Astrocyte (in vitro differentiated cells and primary cell): ENCODE results near the gene MAN2A1. TPM values are rescaled to one million over a fixed set of nuclear protein-coding genes. Genes with fewer than 3 reads are reported as not detected.

ENCODE experiments used
- DNase-seq: peaks from one replicate; pipeline ENCODE4 v3.0.0-alpha.2; 2010; ENCODE audit warnings: low read depth
- FAIRE-seq: peaks from 2 replicates; lab custom pipeline; 2011; peaks lifted over from hg19 to GRCh38; lab: Jason Lieb, UNC
- H2AFZ ChIP-seq: 2 replicates; pipeline ENCODE4 v1.6.0; 2012; ENCODE audit warnings: low read depth, low read length, inconsistent platforms
- H3K27ac ChIP-seq: 2 replicates; pipeline ENCODE4 v1.5.1; 2011; ENCODE audit warnings: low read depth, low read length, inconsistent platforms
- H3K27me3 ChIP-seq: 2 replicates; pipeline ENCODE4 v1.6.0; 2011; ENCODE audit warnings: low read length, inconsistent platforms; ENCODE audit not compliant: insufficient read depth
- H3K36me3 ChIP-seq: 2 replicates; pipeline ENCODE4 v1.5.1; 2011; ENCODE audit warnings: low read length, inconsistent platforms; ENCODE audit not compliant: insufficient read depth
- H3K4me1 ChIP-seq: 2 replicates; pipeline ENCODE4 v1.5.1; 2011; ENCODE audit warnings: low read length, inconsistent platforms; ENCODE audit not compliant: insufficient read depth
- H3K4me2 ChIP-seq: 2 replicates; pipeline ENCODE4 v1.6.0; 2012; ENCODE audit warnings: low read length, inconsistent platforms
- H3K4me3 ChIP-seq: 2 replicates; pipeline ENCODE4 v1.5.1; 2011; ENCODE audit warnings: low read depth, mild to moderate bottlenecking, low read length, inconsistent platforms; ENCODE audit not compliant: insufficient read depth
- H3K79me2 ChIP-seq: 2 replicates; pipeline ENCODE4 v1.6.0; 2012; ENCODE audit warnings: mild to moderate bottlenecking, low read length, inconsistent platforms; ENCODE audit not compliant: insufficient read depth
- H3K9ac ChIP-seq: 2 replicates; pipeline ENCODE4 v1.6.0; 2012; ENCODE audit warnings: mild to moderate bottlenecking, low read length, inconsistent platforms
- H3K9me3 ChIP-seq: 2 replicates; pipeline ENCODE4 v1.5.1; 2012; ENCODE audit warnings: low read depth, mild to moderate bottlenecking, low read length, inconsistent platforms; ENCODE audit not compliant: insufficient read depth
- H4K20me1 ChIP-seq: 2 replicates; pipeline ENCODE4 v1.6.0; 2012; ENCODE audit warnings: low read length, inconsistent platforms; ENCODE audit not compliant: insufficient read depth
- H3K27ac Mint-ChIP-seq: one replicate; pipeline ENCODE4 v1.8.0; 2021; ENCODE audit warnings: mild to moderate bottlenecking, mixed read lengths; ENCODE audit not compliant: unreplicated experiment
- H3K27me3 Mint-ChIP-seq: one replicate; pipeline ENCODE4 v1.8.0; 2021; ENCODE audit warnings: low read depth, mixed read lengths; ENCODE audit not compliant: unreplicated experiment
- H3K36me3 Mint-ChIP-seq: one replicate; pipeline ENCODE4 v1.8.0; 2021; ENCODE audit warnings: low read depth, mixed read lengths; ENCODE audit not compliant: unreplicated experiment
- H3K4me1 Mint-ChIP-seq: one replicate; pipeline ENCODE4 v1.8.0; 2021; ENCODE audit warnings: low read depth, mixed read lengths; ENCODE audit not compliant: unreplicated experiment
- H3K4me3 Mint-ChIP-seq: one replicate; pipeline ENCODE4 v1.8.0; 2021; ENCODE audit warnings: mild to moderate bottlenecking, moderate library complexity, mixed read lengths; ENCODE audit not compliant: unreplicated experiment
- H3K9me3 Mint-ChIP-seq: one replicate; pipeline ENCODE4 v1.8.0; 2021; ENCODE audit warnings: mild to moderate bottlenecking, mixed read lengths; ENCODE audit not compliant: unreplicated experiment
- EZH2 ChIP-seq: IDR thresholded peaks from 2 replicates; pipeline ENCODE4 v1.6.1; 2012; ENCODE audit warnings: mild to moderate bottlenecking, low read length, inconsistent platforms; ENCODE audit not compliant: insufficient read depth
- total RNA-seq: library from RNA; stranded (reverse); gene quantifications from 2 replicates; pipeline ENCODE4 v1.2.1, GENCODE V29; 2021
- TF ChIP-seq, protein P1 (sequence below): IDR thresholded peaks from 2 replicates; pipeline ENCODE4 v1.5.1; 2011; ENCODE audit warnings: low read depth, mild to moderate bottlenecking, inconsistent platforms, low read length, moderate library complexity; ENCODE audit not compliant: insufficient read depth

Gene MAN2A1
- total RNA-seq, 1 donor from 2014 or later = 109 TPM

DNA sequence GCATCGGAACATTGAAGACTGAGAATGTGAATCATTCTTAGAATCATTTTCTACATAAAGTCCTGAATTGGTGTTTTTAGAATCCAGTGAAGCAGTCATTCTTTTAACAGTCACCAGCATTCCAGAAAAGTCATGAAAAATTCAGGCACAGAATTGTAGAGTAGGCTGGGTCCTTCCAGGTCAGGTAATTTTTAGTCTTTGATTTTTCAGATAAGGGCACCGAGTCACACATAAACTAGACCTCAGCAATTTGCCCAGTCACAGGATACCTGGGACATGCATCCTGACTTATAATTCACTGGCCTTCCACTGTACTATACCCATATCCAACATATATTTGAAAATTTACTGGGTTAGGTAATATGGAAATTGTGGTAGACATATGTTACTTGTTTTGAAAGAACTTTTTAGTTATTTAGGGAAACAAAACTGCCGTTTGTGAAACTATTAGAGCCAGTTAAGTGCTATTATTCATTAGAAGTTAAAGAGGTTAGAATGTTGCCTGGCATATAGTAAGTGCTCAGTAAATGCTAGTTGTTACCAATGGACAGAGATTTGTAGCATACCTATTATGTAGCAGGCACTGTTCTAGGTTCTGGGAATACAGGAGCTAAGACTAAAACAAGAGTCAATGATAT lies 10.9 kb downstream of the MAN2A1 start:
- Histone ChIP-seq H3K36me3 (no peaks in the 10 kb centered on the region), H3K9me3 (no peaks in the 10 kb centered on the region), H2AFZ (no peak overlapping the region), H3K27ac (no peak overlapping the region), H4K20me1 (peaks cover 71% of the 10 kb centered on the region), H3K4me3 (no peak overlapping the region), H3K79me2 (peaks cover 99% of the 10 kb centered on the region), H3K27me3 (no peaks in the 10 kb centered on the region), H3K4me2 (no peak overlapping the region), H3K9ac (no peak overlapping the region), H3K4me1 (no peaks in the 10 kb centered on the region)
- FAIRE-seq (no peak), DNase-seq (no peak)
- peaks cover 51% of the 10 kb centered on the region for H3K4me1 Mint-ChIP-seq
- no peaks in the 10 kb centered on the region for H3K9me3 Mint-ChIP-seq
- H3K4me3 Mint-ChIP-seq = no peak overlapping the region
- no peak overlapping the region for H3K27ac Mint-ChIP-seq
- no peaks in the 10 kb centered on the region for H3K27me3 Mint-ChIP-seq
- TF ChIP-seq EZH2 = no peak
- TF ChIP-seq, protein P1, sequence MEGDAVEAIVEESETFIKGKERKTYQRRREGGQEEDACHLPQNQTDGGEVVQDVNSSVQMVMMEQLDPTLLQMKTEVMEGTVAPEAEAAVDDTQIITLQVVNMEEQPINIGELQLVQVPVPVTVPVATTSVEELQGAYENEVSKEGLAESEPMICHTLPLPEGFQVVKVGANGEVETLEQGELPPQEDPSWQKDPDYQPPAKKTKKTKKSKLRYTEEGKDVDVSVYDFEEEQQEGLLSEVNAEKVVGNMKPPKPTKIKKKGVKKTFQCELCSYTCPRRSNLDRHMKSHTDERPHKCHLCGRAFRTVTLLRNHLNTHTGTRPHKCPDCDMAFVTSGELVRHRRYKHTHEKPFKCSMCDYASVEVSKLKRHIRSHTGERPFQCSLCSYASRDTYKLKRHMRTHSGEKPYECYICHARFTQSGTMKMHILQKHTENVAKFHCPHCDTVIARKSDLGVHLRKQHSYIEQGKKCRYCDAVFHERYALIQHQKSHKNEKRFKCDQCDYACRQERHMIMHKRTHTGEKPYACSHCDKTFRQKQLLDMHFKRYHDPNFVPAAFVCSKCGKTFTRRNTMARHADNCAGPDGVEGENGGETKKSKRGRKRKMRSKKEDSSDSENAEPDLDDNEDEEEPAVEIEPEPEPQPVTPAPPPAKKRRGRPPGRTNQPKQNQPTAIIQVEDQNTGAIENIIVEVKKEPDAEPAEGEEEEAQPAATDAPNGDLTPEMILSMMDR = no peak
- peaks cover 2% of the 10 kb centered on the region for H3K36me3 Mint-ChIP-seq

DNA sequence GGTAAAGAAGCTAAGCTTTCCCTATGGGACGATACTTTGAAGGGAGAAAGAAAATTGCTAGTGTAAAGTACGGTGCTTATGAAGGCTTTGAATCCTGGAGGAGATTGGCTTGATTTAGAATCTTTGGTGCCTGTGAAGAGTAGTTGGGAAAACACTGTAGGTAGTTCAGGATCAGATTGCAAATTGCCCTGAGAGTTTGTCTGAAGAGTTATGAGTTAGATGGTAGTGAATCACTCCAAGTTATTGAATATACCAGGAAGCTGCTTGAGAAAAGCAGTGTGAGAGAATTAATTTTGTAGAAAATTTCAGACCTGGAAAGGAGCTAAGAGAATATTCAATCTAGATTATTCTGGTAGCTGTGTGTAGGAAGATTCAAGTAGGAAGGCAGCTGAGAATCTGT lies 11.5 kb downstream of the MAN2A1 start:
- H3K4me3 Mint-ChIP-seq = no peak overlapping the region
- H3K36me3 Mint-ChIP-seq = peaks cover 2% of the 10 kb centered on the region
- no peaks in the 10 kb centered on the region for H3K27me3 ChIP-seq
- H3K9me3 Mint-ChIP-seq = no peaks in the 10 kb centered on the region
- H3K9me3 ChIP-seq = no peaks in the 10 kb centered on the region
- H3K4me2 ChIP-seq = no peak overlapping the region
- H3K27me3 Mint-ChIP-seq = no peaks in the 10 kb centered on the region
- no peak overlapping the region for H3K9ac ChIP-seq
- H3K27ac Mint-ChIP-seq = no peak overlapping the region
- H3K79me2 ChIP-seq = peaks cover 100% of the 10 kb centered on the region
- peaks cover 74% of the 10 kb centered on the region for H4K20me1 ChIP-seq
- no peak overlapping the region for H2AFZ ChIP-seq
- no peak overlapping the region for H3K4me3 ChIP-seq
- H3K4me1 Mint-ChIP-seq = peaks cover 53% of the 10 kb centered on the region
- no peak for TF ChIP-seq EZH2
- TF ChIP-seq, protein P1 = no peak
- DNase-seq = no peak
- no peak for FAIRE-seq
- no peaks in the 10 kb centered on the region for H3K36me3 ChIP-seq
- no peak overlapping the region for H3K27ac ChIP-seq
- H3K4me1 ChIP-seq = no peaks in the 10 kb centered on the region

DNA sequence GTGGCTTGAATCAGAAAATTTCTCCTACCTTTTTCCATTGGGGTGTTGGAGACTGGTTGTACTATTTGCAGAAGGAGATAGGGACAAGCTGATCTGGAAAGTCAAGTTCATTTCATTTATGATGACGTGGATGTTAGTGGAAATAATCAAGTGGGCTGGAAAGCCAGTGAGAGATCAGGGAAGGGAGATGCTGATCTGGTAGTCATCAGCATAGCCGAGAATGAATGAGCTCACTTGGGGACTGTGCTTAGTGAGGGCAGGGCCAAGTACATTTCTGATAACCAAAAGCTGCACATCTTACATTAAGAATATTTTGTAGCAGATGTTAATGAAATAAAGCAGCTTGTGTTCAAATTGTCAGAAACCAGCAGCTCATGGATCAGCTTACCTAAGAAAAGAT lies 12.1 kb downstream of the MAN2A1 start:
- Histone ChIP-seq H3K4me1 (no peaks in the 10 kb centered on the region), H3K9ac (no peak overlapping the region), H4K20me1 (peaks cover 73% of the 10 kb centered on the region), H3K36me3 (no peaks in the 10 kb centered on the region), H3K9me3 (no peaks in the 10 kb centered on the region), H2AFZ (no peak overlapping the region), H3K27ac (no peak overlapping the region), H3K27me3 (no peaks in the 10 kb centered on the region), H3K79me2 (peaks cover 100% of the 10 kb centered on the region), H3K4me3 (no peak overlapping the region), H3K4me2 (no peak overlapping the region)
- no peak for FAIRE-seq
- peaks cover 50% of the 10 kb centered on the region for H3K4me1 Mint-ChIP-seq
- no peak for DNase-seq
- no peaks in the 10 kb centered on the region for H3K27me3 Mint-ChIP-seq
- H3K27ac Mint-ChIP-seq = peak overlapping the region; percentile 44
- no peak overlapping the region for H3K4me3 Mint-ChIP-seq
- H3K9me3 Mint-ChIP-seq = no peaks in the 10 kb centered on the region
- no peak for TF ChIP-seq EZH2
- no peaks in the 10 kb centered on the region for H3K36me3 Mint-ChIP-seq
